MV-4-11 (cell line): Measurements from ENCODE around the gene METTL17.
"Not testable (repeated sequence)": the region's sequence is repeated elsewhere in the genome, so short reads cannot be mapped to it uniquely, and the experiment has no call there.

Experiments used
- DNase-seq: peaks from one replicate; lab custom pipeline; 2025; lab: John Stamatoyannopoulos, UW

Gene METTL17, protein sequence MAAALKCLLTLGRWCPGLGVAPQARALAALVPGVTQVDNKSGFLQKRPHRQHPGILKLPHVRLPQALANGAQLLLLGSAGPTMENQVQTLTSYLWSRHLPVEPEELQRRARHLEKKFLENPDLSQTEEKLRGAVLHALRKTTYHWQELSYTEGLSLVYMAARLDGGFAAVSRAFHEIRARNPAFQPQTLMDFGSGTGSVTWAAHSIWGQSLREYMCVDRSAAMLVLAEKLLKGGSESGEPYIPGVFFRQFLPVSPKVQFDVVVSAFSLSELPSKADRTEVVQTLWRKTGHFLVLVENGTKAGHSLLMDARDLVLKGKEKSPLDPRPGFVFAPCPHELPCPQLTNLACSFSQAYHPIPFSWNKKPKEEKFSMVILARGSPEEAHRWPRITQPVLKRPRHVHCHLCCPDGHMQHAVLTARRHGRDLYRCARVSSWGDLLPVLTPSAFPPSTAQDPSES

DNA sequence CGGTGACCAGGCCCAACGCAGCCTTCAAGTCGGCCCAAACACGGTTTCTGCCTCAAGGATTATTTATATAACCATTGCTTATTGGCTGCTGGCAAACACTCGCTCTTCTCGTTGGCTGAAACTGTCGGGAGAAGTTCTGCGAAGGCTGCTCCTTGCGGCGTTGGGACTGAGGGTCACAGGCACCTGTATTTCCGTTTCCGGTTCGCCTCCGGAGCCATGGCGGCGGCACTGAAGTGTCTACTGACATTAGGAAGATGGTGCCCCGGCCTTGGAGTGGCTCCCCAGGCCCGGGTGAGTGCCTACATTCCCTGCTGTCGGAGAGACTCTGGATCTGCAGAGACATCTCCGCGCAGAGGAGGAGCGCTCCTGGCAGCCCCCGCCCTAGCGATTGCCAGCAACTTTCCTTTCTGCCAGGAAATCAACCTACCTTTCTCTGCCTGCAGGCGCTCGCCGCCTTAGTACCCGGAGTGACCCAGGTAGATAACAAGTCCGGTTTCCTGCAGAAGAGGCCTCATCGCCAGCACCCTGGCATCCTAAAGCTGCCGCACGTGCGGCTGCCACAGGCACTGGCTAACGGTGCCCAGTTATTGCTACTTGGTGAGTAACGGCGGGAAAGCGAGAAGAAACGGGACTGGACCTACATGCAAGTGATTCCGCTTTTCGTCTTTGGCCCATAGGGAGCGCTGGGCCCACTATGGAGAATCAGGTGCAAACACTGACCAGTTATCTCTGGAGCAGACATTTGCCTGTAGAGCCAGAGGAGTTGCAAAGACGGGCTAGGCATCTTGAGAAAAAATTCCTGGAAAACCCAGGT, at the start of gene METTL17:
Gene METTL17 (plus strand): TSS at position 194 of the 814 bp plus-strand sequence. CDS start 23 bp downstream, at position 217.
- peak; percentile 98 for DNase-seq

DNA sequence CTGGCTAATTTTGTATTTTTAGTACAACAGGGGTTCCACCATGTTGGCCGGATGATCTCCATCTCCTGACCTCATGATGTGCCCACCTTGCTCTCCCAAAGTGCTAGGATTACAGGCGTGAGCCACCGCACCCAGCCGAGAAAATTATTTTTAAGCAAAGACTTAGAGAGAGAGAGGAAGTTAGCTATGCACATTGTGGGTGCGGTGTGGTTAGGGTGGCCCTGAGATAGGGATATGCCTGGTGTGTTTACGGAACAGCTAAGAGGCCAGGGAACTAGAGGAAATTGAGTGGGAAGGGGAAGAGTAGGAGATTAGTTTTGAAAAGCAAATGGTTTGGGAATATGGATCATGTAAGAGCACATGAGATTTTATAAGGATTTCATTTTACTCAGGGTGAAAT, 44.6 kb upstream of the METTL17 start:
- peak; percentile 88 for DNase-seq

DNA sequence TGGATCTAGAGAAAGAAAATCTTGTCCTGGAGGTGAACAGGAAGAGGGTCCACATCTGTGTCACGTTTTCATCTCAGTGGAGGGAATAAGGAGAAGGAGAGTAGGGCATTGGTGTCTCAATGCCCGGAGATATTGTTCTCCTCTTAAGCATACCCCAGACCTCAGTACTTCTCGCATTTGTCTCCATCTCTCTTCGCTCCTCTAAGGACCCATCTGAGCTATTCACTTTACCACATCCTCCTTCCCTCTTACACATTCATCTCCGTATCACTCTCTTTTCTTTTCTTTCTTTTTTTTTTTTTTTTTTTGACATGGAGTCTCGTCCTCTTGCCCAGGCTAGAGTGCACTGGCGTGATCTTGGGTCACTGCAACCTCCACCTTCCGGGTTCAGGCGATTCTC, 43.1 kb upstream of the METTL17 start:
- not testable (repeated sequence) for DNase-seq

DNA sequence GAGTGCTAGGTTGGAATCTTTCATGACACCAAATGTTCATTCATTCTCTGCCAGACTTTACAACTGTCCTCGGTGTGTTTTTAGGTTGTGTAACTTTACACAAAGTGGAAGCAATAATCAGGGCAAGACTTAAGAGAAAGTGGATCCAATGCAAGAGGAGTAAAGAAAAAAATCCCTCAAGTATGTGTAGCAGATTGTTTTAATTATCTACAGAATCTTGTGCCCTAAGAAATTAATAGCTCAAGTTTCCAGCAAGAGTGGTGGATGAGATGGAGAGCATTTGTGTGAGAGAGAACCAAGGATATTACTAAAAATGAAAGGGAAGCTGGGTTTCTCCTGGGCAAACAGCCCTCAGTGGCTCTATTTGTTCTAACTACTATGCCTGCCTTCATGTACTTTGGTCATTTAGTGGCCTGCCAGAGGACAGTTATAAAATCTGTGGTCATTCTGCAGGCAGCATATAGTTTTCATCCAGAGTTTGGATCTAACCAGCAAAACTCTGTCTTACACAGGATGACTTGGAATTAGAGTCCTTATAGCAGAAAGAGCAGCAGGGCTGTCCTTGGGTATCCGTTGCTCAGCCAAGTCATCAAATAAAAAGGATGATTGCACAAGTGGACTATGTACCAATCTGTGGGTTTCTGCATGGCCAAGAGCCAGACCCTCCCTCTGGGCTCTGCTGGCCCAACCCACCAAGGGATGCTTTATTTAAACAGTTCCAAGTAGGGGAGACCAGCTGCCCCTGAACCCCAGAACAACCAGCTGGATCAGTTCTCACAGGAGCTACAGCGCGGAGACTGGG, 34.8 kb upstream of the METTL17 start, which contains the start of gene RNASE2:
Gene RNASE2 (plus strand): TSS at position 752 of the 802 bp plus-strand sequence. CDS start 285 bp downstream, outside the sequence.
- DNase-seq, result peak; percentile 96

DNA sequence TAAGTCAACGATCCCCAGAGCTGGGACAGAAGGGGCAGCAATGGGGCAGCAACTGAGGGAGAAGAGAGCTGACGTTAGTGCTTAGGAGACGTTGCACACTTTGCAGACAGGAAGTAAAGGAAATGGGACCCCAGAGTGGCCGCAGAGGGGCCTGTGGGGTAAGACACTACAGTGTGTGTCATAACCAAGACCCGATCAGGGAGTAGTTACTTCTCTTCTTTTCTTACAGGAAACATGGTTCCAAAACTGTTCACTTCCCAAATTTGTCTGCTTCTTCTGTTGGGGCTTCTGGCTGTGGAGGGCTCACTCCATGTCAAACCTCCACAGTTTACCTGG, 34.3 kb upstream of the METTL17 start:
- peak; percentile 96 for DNase-seq

DNA sequence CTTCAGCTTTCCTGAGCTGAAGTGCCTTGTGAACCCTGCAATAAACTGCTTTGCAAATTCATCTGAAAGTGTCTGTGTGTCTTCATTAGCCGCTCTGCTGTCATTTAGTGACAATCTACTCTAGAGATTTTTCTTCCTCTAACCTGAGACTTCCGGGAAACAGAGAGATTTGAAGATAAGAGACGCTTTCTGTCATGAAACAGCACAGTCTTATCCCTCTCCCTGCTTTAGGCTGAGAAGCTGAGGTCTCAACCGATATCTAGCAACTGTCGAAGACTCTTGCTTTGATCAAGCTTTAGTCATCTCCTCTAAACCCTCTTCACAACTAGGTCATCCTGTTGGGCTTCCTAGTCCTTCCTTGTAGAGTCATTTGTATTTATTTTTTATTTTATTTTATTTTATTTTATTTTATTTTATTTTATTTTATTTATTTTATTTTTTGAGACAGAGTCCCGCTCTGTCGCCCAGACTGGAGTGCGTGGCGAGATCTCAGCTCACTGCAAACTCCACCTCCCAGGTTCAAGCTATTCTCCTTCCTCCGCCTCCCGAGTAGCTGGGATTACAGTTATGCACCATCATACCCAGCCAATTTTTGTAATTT, 33.3 kb upstream of the METTL17 start:
- DNase-seq, result no peak

DNA sequence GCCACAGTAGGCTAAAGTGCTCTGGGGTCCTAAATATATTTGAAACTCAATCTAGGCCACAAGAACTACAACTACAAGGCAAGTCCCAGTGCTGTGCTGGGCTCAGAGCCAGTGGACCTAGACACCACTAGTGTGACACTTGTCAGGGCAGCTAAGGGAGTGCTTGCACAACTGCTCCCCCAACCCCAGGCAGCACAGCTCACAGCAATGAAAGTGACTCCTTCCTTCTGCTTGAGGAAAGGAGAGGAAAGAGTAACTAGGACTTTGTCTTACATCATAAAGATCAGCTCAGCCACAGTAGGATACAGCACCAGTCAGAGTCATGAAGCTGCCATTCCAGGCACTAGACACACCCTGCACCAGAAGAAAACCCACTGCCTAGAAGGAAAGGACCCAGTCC, 30.8 kb upstream of the METTL17 start:
- peak; percentile 93 for DNase-seq

DNA sequence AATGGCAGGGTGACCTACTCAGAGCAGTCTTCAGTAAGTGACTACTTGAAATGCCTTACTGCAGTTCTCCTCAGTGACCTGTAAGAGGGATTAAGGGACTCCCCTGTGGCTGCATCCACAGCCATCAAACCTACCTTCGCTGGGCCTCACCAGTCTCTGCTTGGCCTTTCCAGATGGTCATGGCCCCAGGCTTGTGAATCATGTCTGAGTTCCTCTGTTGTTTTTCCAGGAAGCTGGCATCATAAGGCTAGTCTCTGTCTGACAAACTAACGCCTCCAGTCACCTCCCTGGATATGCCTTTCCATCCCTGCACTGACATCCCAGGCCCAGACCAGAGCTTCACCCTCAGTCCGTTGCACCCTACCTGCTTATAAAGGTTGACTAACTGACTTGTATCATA, 20.4 kb upstream of the METTL17 start:
- no peak for DNase-seq

DNA sequence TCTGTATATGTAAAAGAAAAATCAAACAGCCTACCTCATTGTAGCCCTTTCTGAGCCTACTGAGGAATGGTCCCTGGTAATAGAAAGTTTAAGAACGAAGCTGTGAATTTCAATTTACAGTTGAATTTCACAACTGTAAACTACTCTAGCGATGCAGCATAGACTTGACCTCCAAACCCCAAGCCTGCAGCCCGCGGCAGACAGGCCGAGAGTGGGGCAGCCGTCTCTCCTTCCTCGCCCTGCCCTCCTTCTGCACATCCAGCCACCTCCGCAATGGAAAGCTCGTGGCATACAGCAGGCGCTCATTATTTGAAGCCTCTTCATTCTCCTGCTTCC, 19.2 kb upstream of the METTL17 start:
- no peak for DNase-seq

DNA sequence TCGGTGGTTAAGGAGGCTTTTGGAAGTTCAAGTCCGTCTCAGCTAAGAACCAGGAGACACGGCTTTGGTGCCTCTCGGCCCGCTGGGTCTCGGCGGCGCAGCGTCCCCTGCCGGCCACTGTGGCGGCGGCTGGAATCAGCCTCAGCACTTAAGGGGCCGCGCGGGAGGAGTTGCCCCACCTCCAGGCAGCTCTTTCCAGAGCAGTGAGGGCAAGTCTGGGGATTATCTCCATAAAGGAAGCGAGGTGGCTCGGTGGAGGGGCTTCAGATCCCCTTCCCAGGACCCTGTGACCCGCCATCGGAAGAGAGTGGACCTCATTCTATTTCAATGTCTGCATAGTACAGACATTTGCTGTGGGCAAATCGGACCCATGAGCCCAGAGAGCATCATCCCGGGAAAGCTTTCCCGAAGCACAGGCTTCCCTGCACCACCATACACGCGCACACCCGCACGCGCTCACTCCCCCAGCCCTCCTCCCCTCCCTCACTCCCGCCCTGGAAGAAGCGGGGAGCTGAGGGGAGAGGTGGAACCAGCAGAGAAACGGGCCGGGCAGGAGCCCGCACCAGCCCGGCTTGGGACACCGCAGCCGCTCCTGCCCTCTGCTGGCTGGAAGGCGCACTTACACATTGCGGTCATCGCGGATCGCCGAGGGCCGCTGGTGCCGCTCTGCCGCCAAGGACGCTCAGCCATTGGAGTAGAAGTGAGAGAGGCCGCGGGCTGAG, 18.6 kb upstream of the METTL17 start:
- peak; percentile 80 for DNase-seq

DNA sequence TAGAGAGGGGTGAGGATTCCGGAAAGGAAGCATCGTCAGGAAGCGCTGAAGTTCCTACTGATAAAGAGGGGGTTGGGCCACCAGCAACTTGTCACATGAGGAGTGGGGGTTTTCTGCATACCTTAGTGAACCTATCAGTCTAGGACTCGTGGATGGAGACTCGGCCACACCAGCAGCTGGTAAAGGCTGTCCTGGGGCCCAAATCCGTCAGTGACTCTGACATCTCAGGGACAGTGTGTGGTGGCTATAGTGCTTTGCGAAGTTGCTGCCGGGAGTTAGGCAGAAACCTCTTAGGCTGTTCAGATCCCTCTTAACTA, 18.1 kb upstream of the METTL17 start:
- no peak for DNase-seq

DNA sequence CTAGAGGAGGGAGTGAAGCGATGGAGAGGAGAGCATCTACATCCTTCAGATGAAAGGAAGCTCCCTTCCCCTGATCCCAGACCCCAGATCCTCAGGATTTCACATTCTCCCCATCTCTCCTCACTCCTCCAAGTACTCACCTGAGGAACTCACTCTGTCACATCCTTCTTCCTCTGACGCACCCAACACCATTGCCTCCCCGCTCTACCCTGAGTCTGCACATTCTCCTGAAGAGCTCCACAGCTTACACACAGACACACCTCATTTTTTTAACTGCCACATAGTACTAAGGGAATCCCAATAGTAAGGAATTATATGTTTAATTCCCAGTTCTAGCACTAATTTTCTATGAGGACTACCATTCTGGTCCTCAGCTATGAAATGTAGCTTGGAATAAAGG, 16.3 kb upstream of the METTL17 start:
- no peak for DNase-seq

DNA sequence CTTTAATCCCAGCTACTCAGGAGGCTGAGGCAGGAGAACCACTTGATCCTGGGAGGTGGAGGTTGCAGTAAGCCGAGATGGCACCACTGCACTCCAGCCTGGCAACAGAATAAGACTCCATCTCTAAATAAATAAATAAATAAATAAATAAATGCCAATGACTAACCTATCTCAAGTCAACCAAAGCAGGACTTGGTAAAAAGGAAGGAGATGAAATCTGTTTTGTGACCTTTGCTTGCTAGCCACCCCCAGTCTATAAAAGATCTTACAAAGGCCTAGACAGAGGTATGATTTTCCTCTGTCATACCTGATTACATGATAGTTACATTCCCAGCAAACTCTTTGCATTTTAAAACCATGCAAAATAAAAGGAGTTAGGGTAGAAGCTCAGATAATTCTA, 13.5 kb upstream of the METTL17 start:
- DNase-seq, result no peak

DNA sequence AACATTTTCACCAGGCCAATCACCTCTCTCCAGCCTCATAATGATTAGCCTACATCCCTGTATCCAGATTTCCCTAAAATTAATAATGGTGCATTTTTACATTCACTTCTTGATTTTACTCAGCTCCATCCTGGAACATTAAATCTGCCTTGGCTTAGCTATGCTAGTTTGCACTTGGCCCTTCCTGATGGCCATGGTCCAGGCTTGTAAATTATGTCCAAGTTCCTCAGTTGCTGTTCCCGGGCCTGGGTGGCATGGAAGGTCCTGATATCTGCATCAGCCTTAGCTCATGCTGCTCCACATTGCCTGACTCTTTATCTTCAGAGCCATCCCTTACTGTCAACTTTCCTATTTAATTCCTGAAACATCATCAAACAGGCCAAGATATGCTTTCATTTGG, 11.1 kb upstream of the METTL17 start:
- DNase-seq, result no peak

DNA sequence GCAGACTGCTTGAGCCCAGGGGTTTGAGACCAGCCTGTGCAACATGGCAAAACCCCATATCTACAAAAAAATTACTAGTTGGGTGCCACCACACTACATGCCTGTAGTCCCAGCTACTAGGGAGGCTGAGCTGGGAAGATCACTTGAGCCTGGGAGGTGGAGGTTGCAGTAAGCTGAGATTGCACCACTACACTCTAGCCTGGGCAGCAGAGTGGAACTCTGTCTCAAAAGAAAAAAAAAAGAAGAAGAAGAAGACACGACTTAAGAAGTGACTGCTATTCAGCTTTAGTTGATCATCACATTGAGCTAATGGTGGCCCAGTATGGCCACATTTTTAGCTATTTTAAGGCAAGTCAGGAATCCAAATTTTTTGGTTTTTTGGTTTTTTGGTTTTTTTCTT, 8.9 kb upstream of the METTL17 start:
- no peak for DNase-seq

DNA sequence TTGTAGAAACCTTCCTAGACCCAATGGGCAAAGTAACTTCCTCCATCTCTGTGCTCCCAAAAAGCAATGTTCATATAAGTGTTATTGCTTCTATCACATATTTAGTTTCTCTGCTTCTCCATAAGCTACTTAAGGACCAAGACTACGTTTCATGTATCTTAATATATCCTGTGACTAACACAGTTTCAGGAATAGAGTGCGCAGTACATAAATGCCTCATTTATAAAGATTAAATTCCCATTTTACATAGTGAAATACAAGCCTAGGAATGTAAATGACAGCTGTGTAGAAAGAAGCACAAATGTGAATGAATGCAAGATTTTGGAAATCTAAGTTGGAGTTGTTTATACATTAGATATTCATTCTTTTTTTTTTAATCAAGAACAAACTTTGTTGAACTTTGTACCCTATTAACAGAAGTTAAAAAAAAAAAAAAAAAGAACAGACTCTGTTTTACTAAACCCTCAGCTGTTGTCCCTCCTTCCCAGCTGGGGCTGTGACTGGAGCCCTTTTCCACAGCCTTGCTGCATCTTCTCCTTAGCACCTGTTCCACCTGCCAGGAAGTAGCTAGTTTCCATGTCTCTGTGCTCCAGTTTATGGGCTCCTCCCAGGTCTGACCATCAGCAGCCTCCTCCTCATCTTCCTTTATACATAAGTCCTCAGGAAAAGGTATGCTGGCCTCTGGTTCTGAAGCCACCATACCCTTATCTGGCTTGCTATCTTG, 7.0 kb upstream of the METTL17 start:
- no peak for DNase-seq

DNA sequence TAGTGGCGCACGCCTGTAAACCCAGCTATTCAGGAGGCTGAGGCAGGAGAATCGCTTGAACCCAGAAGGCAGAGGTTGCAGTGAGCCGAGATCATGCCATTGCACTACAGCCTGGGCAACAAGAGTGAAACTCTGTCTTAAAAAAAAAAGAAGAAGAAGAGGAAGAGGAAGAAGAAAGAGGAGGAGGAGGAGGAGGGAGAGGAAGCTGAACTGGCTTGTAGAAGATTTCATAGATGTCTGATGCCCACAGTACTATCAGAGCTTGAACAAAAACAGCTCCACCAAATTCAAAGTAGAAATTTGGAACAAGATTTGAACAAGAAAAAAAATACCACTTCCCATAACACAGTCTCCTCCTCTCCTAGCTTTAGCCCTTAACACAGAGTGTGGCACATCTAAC, 4.1 kb upstream of the METTL17 start:
- DNase-seq, result peak; percentile 83

DNA sequence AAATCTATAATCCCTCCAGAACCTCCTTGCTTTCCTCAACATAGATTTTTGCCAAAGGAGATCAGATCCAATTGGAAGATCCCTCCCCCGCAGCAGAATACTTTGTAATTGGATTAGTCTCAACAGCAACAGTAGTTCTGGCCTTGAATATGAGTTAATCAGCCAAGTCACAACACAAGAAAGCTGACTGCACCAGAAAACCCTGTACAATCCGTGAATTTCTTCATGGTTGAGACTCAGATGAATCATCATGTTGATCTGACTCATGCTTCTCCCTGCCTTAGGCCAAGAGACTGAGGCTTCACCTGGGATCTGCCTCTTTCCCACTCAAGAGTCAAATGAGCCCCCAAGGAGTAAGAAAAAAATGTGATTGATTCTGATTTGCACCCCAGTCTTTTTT, 3.0 kb upstream of the METTL17 start:
- peak; percentile 69 for DNase-seq

DNA sequence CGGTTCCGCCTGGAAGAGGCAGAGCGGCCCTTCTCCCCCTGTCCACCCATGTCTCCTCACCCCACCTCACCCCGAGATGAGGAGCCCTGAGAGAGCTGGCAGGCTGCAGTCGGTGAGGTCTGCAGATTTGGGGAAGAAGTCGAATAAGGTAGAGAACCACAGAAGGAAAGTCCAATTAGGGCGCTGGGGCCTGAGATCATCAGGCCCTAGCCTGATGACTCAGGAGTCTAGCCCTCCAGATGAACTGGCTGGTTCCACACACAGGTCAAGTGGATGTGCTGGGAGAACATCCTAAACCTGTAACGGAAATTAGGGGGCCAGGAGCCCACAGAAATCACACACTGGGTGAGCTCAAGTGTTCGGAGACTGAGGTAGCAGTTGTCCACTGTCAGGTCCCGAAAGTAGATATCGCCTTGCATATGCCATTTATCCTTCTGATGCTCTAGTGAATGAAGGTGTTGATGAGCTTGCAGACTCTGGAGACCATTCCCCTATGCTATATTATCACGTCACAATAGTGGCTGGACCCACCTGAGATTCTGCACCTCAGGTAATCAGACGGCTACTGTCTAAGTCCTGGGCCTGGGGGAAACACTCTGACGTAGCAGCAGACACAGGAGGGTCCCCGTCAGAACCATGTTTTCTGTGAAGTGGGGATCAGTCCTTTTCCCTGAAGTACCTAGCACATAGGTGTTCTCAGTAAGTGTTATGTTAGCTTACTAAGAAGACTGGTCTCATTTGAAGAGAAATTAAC, 886 bp upstream of the METTL17 start:
- no peak for DNase-seq

DNA sequence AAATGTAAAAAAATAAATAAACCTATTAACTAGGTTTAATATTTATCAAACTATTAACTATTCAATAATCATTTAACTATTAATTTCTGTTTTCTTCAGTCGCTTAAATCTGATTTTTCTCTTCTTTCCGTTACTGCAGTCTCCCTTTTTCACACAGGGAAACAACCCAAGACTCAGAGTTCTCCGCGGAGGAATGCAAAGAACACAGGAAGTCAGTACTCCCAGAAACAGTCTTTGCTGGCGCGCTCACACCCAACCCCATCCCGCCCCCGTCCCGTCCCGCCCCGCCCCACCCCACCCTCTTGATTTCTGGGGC, 351 bp upstream of the METTL17 start:
- no peak for DNase-seq
